ENCODE measurements around the gene ZCCHC2.

Gene ZCCHC2

DNA sequence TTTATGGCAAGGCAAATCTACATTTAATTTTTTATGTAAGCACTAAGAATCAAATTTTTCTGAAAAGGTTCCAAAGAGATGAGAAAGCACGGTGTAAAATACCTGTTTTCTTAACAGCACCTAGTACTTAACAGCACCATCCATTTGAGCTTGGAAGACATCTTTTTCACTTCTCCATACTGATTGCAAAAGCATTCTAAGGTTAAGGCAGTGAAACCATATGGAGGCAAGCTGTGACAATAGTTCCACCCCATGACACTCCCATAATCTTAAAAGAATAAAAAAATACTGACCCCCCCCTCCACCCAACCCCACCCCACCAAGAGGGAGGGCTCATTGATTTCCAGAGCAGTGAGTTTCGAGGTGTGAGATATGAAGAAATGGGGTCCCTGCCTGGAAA lies 60.6 kb downstream of the ZCCHC2 start:
- DNase-seq = no peak

DNA sequence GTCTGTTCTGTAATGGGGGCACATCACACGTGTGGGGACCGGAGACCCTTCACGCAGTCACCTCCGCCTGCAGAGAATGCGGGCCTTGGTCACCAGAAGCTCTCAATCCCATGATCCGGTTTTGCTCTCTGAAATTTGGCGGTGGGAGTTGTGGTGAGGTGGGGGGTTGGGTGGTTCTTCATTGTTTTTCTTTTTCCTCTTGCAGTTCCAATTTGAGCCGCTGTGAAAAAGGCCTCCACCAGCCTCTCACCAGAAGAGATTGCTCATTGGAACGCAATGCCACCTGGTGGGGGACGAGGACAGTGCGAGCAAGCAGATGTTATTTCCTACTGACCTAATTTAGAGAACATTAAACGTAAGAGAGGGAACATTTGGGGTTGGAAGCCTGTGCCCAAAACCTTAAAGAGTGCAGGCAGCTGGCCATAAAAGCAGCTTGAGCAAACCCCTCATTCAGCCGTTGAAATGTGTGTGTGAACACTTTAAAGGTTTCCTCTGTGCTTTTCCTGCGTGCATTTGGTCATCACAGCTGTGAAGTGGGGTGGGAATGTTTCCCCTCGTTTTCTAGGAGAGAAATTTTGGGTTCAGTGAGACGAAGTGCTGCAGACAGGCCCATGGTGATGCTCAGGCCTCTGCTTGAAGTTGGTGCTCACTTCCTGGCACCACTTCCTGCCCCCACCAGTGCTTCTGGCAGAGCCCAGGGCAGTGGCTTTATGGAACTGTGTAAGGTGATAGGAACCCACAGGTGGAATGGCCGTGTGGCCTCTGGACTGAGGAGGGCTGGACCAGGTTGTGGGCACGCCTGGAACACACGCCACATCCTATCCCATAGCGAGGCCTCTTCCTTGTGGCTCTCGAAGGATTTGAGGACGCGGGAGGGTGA lies 61.7 kb downstream of the ZCCHC2 start:
- DNase-seq = peak; percentile 1 to 59

GRCh38 chr18:62585274-62586150 lies 62.7 kb downstream of the ZCCHC2 start:
- DNase-seq = no peak

DNA sequence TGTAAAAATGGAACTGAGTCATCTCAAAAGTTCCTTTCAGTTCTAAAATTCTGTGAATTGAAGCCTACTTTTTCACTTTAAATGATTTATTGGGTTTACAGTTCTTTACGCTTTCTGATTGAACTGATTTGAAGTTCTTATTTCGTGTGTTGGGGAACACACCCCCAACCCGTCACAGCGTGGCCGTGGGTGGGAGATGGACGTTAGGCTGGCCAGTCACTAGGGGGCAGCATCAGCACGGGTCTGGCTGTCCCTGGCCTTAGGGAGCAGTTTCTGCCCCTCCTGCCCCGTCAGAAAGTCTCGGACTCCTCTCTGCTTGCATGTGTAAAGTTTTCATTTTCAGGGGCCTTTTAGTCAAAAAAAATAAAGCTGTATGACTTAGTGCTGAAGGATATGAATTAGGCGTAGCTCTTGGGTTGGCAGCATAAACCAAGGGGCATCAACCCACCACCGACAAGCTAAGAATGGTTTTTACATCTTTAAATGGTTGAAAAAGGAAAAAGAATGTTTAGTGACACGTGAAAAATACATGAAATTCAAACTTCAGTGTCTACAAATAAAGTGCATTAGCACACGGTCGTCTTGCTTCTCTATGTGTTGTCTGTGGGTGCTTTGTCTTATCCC lies 63.4 kb downstream of the ZCCHC2 start:
- DNase-seq = no peak

DNA sequence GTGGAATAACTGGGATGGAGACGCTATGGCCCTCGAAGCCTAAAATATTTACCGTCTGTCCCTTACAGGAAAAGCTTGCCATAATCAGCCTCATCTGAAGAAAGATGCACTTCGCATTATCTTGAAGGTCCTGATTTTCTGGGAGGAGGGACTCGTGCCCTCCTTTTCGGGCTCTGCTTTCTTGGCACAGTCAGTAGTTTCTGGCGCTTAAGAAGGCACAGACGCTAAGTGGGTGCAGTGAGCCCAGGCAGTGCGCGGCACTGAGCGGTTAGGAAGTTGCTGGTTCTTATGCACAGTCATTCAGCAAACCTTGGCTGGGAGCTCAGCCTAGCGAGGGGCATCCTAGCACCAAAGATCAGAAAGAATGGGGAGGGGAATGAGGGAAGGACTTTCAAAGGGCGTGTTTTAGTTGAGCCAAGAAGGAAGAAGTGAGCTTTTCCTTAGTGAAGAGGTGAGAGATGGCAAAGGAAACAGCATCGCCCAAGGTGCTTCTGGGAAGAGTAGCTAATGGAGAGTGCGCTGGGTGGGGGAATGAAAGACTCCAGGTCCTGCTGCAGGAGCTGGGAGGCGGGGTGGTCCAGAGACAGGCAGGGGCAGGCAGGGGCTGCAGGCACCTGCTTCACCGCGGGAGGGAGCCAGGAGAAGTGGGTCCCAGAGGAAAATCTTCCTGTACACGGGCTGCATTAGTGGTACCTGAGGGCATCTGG lies 64.1 kb downstream of the ZCCHC2 start:
- no peak for DNase-seq

DNA sequence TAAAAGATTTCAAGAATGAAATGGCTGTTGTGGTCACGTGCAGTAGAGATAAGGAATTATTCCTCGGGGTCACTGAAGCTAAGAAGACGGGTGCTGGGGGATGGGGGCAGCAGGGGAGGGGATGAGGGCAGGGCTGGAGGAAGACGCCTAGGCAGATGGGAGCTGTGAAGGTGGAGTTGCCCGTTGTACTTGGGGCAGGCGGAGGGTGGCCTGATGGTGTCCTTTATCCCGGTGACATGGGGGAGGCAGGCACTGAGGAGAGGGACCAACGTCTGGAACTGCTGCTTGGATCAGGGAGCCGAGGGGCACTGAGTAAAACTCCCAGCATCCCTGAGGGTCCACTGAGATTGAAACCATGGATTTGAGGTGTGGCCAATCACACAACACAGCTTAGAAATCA lies 64.9 kb downstream of the ZCCHC2 start:
- DNase-seq = no peak

- DNase-seq = no peak
These were observed 65.4 kb downstream of the ZCCHC2 start for GRCh38 chr18:62588217-62588616.

- DNase-seq = no peak
These were observed 68.2 kb downstream of the ZCCHC2 start for GRCh38 chr18:62590799-62591590.

DNA sequence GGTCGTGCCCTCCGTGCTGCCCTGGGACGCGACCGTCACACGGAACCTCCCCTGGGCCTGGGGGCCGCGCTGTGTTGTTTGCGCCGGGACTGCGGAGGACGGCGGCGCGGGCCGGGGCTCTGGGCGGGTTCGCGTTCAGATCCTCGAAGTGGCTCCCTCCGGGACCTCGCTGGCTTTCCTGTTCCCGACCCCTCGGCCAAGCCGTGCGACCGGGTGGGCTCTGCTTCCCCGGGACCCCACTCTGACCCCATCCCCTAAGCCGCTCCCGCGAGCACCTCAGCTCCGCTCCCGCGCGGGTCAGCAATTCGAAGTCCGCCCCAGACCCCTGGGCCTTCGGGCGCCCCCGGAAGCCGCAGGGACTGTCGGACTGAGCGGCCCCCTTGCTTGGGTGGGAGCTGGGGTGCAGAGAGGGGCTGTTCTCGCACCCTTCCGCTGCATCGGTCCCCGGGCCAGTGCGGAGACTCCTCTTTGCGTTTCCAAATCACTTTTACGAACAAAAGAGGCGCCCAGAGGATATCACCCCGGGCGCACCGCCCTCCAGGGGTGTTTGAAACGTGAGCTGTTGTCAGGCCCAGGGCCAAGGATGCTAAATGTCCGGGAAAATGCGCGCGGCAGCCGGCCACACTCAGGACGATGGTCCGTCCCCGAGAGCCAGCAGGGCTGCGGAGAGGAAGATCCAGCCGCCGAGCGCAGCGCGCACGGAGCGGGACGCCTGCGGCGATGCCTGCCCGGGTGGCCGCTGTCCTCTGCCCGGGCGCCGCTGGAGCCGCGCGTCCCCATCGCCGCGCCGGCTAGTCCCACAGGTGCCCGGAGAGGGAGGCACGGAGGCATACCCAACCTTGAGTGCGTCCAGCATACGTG lies 73.5 kb downstream of the ZCCHC2 start:
- no peak for DNase-seq

- no peak for DNase-seq
These were observed 79.0 kb downstream of the ZCCHC2 start for GRCh38 chr18:62601871-62602270.

DNA sequence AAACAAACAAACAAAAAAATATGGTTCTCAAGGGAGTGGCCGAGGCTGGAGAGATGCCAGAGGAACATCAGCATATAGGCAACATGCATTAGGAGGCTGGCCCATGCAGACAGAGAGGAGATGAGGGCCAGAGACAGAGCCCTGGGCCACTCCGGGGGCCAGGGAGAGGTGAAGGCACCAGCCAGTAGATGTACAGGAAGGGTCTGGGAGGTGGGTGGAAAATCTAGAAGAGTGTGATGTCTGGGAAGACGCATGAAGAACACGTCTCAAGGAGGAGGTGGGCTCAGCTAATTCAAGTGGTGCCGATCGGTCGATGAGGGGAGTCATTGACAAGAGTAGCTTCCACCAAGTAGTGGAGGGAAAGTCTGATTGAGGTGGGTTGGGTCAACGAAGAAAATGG lies 79.9 kb downstream of the ZCCHC2 start:
- DNase-seq = no peak

- DNase-seq = no peak
These were observed 80.4 kb downstream of the ZCCHC2 start for GRCh38 chr18:62603211-62603610.

GRCh38 chr18:62603979-62604378 lies 81.2 kb downstream of the ZCCHC2 start:
- no peak for DNase-seq

- no peak for DNase-seq
These were observed 82.9 kb downstream of the ZCCHC2 start for GRCh38 chr18:62605685-62606084.

DNA sequence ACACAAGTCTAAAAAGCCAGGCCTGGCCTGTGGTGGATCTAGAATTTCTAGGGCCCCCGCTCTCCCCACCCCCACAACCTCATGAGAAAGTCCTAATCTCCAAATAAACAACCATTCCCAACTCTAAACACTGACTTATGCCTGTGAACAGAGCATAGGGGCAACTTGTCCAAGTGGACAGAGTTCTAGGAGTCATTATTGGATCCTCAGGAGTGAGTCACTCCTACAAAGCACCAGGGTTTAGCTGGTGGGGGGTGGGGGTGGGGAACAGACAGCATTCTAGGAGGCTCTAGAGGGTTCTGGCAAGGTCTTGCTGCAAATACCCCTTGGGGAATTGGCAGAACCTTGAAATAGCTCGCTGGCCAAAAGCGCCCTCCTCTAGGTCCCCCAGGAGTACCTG lies 83.3 kb downstream of the ZCCHC2 start:
- no peak for DNase-seq

- no peak for DNase-seq
These were observed 84.5 kb downstream of the ZCCHC2 start for GRCh38 chr18:62607302-62607701.

DNA sequence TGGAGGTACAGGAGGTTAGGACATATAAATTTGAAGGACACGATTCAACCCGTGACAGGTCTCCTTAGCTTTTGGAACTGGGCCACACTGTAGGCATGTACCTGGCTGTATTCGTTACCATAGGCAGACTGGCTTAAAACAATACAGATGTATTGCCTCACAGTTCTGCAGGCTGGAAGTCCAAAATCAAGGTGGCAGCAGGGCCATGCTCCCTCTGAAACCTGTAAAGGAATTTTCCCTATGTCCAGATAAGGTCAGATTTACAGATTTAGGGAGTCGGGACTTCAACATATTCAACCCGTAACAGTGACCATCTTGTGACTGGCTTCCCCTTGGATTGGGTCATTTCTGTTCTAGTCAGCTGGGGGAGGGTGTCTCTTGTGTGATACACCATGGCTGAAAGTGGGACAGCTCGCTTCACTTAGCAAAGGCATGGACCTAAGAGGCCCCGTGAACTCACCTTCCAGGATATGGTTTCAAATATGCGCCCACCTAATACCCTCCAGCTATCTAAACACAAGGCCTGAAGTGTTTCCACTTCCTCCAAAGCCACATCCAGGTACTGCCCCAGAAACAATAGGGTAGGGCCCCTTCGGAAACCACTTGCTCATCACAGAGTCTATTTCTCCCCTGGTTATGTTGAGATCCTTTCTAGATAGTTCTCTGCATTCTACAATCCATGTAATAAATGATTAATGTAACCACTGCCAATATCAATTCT lies 85.0 kb downstream of the ZCCHC2 start:
- DNase-seq = no peak

DNA sequence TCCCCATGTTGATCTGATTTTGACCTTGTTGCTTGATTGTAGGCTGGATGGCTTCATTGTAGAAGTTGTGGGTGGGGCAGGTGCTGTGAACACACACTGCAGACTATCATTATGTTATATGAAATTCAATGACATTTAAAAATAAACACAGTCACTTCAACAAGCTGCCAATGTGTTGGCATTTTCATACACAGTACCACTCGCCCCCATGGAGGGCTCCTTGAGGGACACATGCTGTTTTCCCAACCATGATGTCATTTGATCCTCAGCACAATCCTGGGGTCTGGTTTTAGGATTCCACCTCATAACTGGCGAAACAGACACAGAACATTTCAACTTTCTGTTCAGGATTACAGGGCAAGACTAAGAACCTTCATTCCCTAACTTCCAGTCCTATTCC lies 86.9 kb downstream of the ZCCHC2 start:
- DNase-seq = no peak

GRCh38 chr18:62610351-62610700 lies 87.5 kb downstream of the ZCCHC2 start:
- no peak for DNase-seq

GRCh38 chr18:62610701-62611411 lies 88.0 kb downstream of the ZCCHC2 start:
- DNase-seq = no peak
